ENCODE results near the gene C16orf95. TPM values are rescaled to one million over a fixed set of nuclear protein-coding genes. Genes with fewer than 3 reads are reported as not detected.

Gene C16orf95, protein sequence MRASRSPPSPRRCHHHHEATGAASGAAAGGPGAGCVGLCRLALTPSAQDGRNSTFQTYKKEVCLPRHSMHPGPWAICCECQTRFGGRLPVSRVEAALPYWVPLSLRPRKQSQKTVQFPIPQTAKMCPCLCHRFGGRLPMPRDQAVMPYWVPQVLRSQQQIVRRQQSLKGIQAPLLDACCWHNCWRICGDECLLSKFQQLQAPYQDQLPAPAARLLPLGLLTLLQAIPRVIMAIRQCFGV
- total RNA-seq, result 2.4 and 4.4 TPM in 2 replicates

DNA sequence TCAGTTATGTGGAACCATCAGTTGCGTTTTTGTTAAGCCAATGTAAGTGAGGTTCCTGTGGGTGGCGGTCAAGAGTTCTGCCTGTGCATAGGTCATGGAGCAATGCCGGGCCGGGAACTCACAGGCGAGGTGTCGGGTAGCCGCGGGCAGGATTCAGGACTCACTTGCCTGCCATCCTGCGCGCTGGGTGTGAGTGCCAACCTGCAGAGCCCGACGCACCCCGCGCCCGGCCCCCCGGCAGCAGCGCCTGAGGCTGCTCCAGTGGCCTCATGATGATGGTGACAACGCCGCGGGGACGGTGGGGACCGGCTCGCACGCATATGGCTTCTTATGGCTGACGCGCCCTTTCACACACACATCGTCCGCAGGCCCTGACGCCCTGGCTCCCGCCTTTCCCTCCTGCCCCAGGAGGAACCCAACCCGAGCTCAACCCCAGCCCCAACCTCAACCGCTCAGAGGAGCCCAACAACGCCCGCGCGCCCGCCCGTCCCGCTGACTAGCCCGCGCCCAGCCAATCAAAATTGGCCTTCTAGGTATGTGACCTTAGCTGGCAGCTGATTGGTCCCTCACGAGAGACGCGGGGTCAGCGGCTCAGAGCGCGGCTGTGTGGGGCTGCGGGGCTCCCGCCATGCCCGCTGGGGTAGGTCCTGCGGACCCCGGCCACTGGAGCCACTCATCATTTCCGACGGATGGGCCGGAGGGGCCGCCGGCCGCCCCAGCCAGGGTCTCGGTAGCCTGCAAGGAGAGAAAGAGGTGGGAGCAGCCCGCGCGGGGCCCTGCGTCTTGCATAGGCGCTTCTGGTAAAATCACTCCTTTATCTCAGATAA is at the start of gene C16orf95:
TSS of gene C16orf95 (minus strand) at position 470 of the 827 bp plus-strand sequence. CDS start at position 320, 150 bp downstream.

Small RNA genes within 50 kb of the gene (small RNA-seq; reads per million reads assigned to genes)
- not detected for gene AC010531.2 (ENCODE audit: low replicate concordance)

Other genes with a start within 250 kb of the C16orf95 start
- gene FBXO31, start 66.4 kb upstream of the C16orf95 start, total RNA-seq, result 21.9 and 31.6 TPM in 2 replicates
- 38.1 and 87.3 TPM in 2 replicates for gene MAP1LC3B, start 74.9 kb upstream of the C16orf95 start, total RNA-seq
- 10.9 and 12.2 TPM in 2 replicates for gene ZCCHC14, start 175.6 kb upstream of the C16orf95 start, total RNA-seq